GM21390 (cell line): ENCODE data around the gene DNASE1L2.
A peak's percentile ranks its signal among the peaks of the same experiment; 100 is the strongest.

Experiments
- ATAC-seq: cut with Tn5 transposase; IDR thresholded peaks from one replicate; pipeline ENCODE4 v1.9.1; 2021; ENCODE audit not compliant: unreplicated experiment

DNASE1L2 gene

GRCh38 chr16:2223221-2223941, 12.9 kb upstream of the DNASE1L2 start, which contains the start of gene E4F1:
Gene E4F1, plus strand, starts transcription at chr16:2223591. Its CDS starts 23 bp downstream, at chr16:2223614.
- ATAC-seq: peak; percentile 86

GRCh38 chr16:2223942-2224486, 12.2 kb upstream of the DNASE1L2 start:
- ATAC-seq: peak; percentile 24

GRCh38 chr16:2226245-2226793, 9.9 kb upstream of the DNASE1L2 start:
- ATAC-seq: no peak

- no peak for ATAC-seq
These were observed 9.3 kb upstream of the DNASE1L2 start for GRCh38 chr16:2226918-2227317.

DNA sequence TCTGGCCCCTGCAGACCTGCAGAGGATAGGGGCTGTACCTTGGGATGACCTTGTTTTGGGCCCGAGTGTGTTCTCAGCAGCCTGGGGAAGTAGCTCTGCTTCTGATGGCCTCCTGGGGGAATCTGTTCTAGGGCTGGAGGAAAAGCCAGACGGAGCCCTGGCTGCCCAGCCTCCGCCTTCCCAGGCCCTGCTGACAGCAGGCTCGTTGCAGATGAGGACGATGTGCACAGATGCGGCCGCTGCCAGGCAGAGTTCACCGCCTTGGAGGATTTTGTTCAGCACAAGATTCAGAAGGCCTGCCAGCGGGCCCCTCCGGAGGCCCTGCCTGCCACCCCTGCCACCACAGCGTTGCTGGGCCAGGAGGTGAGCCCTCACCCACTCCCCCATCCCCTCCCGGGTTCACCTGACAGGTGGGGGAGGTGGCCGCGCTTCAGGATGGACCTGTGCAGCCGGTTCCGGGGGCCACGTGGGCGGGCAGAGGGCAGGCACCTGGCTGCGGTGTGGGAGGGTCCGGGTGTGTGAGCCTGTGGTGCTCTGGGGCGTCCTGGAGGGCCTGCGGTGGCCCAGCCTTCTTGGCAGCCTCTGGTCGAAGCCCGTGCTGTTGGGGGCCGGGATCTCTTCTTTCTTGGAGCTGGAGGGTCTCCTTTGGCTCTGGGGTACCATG, 8.0 kb upstream of the DNASE1L2 start:
- ATAC-seq: no peak

- ATAC-seq: no peak
These were observed 7.2 kb upstream of the DNASE1L2 start for GRCh38 chr16:2229091-2229490.

GRCh38 chr16:2229632-2230250, 6.5 kb upstream of the DNASE1L2 start:
- no peak for ATAC-seq

DNA sequence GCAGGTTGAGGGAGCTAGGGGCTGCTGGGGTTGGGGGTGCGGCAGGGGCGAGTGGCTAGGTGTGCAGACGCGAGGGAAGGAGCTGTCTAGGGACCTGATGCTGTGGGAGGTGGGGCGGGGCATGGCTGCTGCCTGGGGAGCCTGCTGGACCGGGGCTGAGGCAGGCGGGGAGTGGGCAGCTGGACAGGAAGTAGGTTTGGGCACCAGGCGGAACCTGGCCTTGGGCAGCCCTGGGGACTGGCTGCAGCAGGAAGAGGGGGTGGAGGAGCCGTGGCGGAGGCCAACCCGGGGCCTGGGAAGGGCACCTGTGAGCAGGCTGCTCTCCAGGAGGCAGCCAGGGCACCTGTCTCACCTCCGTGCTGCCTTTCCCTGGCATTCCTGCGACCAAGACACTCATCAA, 5.9 kb upstream of the DNASE1L2 start:
- ATAC-seq: no peak

GRCh38 chr16:2231016-2231931, 5.0 kb upstream of the DNASE1L2 start:
- ATAC-seq: no peak

DNA sequence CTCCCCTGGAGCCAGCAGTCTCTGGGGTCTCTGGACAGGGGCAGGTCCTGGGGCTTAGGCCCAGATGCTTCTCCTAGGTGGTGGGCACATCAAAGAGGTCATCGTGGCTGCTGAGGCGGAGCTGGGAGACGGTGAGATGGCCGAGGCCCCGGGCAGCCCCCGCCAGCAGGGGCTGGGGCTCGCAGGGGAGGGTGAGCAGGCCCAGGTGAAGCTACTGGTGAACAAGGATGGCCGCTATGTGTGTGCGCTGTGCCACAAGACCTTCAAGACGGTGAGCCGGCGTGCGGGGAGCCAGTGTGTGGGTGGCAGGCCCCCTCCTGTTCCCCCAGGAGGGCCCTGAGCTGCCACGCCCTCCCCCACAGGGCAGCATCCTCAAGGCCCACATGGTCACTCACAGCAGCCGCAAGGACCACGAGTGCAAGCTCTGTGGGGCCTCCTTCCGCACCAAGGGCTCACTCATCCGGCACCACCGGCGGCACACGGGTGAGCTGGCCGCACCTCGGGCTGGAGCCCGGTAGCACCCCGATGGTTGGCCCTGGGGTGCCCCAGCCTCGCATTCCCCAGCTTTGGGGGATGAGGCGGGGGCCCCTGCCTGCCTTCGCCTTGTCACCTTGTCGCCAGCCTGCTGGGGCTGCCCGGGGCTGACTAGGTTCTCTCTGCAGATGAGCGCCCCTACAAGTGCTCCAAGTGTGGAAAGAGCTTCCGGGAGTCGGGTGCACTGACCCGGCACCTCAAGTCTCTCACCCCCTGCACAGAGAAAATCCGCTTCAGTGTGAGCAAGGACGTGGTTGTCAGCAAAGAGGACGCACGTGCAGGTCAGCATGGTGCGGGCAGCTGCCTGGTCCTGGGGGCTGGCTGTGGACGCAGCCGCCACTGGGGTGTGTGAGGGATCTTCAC, 3.9 kb upstream of the DNASE1L2 start:
- no peak for ATAC-seq

GRCh38 chr16:2233046-2233775, 3.0 kb upstream of the DNASE1L2 start:
- no peak for ATAC-seq

DNA sequence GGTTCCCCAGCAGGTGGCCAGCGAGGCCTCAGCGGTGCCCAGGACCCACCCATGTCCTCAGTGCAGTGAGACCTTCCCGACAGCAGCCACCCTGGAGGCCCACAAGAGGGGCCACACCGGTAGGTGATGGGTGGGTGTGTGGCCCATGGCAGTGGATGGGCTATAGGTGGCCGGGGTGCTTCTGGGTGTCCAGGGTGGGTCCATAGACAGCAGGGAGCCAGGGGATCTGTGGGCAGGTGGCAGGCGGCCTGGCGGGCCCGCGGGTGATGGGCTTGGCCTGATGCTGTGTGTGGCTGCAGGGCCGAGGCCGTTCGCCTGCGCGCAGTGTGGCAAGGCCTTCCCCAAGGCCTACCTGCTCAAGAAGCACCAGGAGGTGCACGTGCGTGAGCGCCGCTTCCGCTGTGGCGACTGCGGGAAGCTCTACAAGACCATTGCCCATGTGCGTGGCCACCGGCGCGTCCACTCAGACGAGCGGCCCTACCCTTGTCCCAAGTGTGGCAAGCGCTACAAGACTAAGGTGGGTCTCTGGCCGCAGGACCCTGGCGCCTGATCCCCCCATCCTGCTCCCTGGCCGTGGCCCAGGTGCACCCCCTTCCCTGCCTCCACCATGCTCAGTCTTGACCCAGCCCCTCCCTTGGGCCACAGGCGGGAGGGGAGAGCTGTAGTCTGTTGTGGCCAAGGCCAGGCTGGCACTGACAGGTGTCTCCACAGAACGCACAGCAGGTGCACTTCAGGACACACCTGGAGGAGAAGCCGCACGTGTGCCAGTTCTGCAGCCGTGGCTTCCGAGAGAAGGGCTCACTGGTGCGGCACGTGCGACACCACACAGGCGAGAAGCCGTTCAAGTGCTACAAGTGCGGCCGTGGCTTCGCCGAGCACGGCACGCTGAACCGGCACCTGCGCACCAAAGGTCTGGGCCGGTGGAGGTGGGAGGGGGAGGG, 2.1 kb upstream of the DNASE1L2 start:
- no peak for ATAC-seq

DNA sequence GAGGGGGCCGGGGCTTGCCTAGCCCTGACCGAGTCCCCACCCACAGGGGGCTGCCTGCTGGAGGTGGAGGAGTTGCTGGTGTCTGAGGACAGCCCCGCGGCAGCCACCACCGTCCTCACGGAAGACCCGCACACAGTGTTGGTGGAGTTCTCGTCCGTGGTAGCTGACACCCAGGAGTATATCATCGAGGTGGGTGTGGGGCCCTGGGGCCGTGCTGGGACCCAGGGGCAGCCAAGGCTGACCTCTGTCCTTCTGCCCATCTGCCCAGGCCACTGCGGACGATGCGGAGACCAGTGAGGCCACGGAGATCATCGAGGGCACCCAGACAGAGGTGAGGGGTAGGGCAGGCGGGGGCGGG, 1.5 kb upstream of the DNASE1L2 start:
- ATAC-seq: no peak

DNA sequence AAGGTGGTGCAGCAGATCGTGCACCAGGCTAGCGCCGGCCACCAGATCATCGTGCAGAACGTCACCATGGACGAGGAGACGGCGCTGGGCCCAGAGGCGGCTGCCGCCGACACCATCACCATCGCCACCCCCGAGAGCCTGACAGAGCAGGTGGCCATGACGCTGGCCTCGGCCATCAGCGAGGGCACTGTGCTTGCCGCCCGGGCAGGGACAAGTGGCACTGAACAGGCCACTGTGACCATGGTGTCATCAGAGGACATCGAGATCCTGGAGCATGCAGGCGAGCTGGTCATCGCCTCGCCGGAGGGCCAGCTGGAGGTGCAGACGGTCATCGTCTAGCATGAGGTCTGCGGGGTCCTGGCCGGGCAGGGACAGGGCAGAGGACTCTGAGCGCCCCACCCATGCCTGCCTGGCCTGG, 1.0 kb upstream of the DNASE1L2 start:
- ATAC-seq: no peak

GRCh38 chr16:2235695-2236336, 428 bp upstream of the DNASE1L2 start:
- ATAC-seq: no peak

GRCh38 chr16:2237102-2237482, 848 bp downstream of the DNASE1L2 start:
- no peak for ATAC-seq

- ATAC-seq: no peak
These were observed 1.4 kb downstream of the DNASE1L2 start for GRCh38 chr16:2237493-2238149.
